IMR-90 (cell line): ENCODE measurements around the gene SDHC. TPM values are rescaled to one million over a fixed set of nuclear protein-coding genes. Genes with fewer than 3 reads are reported as not detected.
A peak's percentile ranks its signal among the peaks of the same experiment; 100 is the strongest.

ENCODE experiments used
- ATAC-seq: fragments of 200-7000 bp; cut with Tn5 transposase; 2 replicates; pipeline ENCODE4 v1.9.1; 2020; ENCODE audit warnings: low read depth, mild to moderate bottlenecking, moderate library complexity
- BruUV-seq: library from RNA; stranded (reverse); fragments of 400-500 nt; replicated peaks from 2 replicates; lab custom pipeline; 2021; lab: Mats Ljungman, UMichigan
- CTCF ChIA-PET: fragments of 300-600 bp; formaldehyde crosslinking; extraction: SDS; loops from one replicate; lab custom pipeline; 2021; ENCODE audit warnings: antibody characterized with exemption; lab: Yijun Ruan, JAX
- POLR2A ChIA-PET: fragments of 300-600 bp; sonication (Branson Sonifier 250); formaldehyde crosslinking; loops from one replicate; lab custom pipeline; 2022; ENCODE audit warnings: antibody characterized with exemption; ENCODE audit not compliant: unreplicated experiment; lab: Charles Lee
- DNase-seq: peaks from one replicate; pipeline ENCODE4 v3.0.0; 2013
- H2AFZ ChIP-seq: replicated peaks from 2 replicates; pipeline ENCODE3; 2013; ENCODE audit warnings: low read length, mild to moderate bottlenecking; ENCODE audit not compliant: poor library complexity
- H2AK5ac ChIP-seq: 2 replicates; pipeline ENCODE4 v1.6.1; 2013; ENCODE audit warnings: low read depth, low read length, inconsistent platforms
- H2AK9ac ChIP-seq: replicated peaks from 2 replicates; pipeline ENCODE3; 2013; ENCODE audit warnings: mild to moderate bottlenecking, low read depth, low read length, moderate library complexity; ENCODE audit not compliant: poor library complexity
- H2BK120ac ChIP-seq: 2 replicates; pipeline ENCODE4 v1.6.1; 2013; ENCODE audit warnings: low read depth, low read length, inconsistent platforms
- H2BK15ac ChIP-seq: 3 replicates; pipeline ENCODE4 v1.6.1; 2013; ENCODE audit warnings: low read depth, low read length, inconsistent platforms
- H2BK20ac ChIP-seq: 2 replicates; pipeline ENCODE4 v1.6.1; 2013; ENCODE audit warnings: low read depth, mild to moderate bottlenecking, inconsistent platforms, low read length, moderate library complexity
- H2BK5ac ChIP-seq: 2 replicates; pipeline ENCODE4 v1.6.1; 2013; ENCODE audit warnings: mild to moderate bottlenecking, low read depth, low read length, inconsistent platforms; ENCODE audit not compliant: poor library complexity, severe bottlenecking
- H3K14ac ChIP-seq: replicated peaks from 2 replicates; pipeline ENCODE4 v1.6.1; 2013; ENCODE audit warnings: low read depth, low read length, inconsistent platforms
- H3K18ac ChIP-seq: 2 replicates; pipeline ENCODE4 v1.6.1; 2013; ENCODE audit warnings: low read depth, low read length, control low read depth
- H3K23ac ChIP-seq: 2 replicates; pipeline ENCODE4 v1.6.1; 2013; ENCODE audit warnings: low read depth, low read length, inconsistent platforms
- H3K27ac ChIP-seq: 2 replicates; pipeline ENCODE4 v1.5.1; 2013; ENCODE audit warnings: mild to moderate bottlenecking, control low read depth, low read length; ENCODE audit not compliant: insufficient read depth
- H3K27me3 ChIP-seq: 2 replicates; pipeline ENCODE4 v1.6.1; 2013; ENCODE audit warnings: low read length; ENCODE audit not compliant: control insufficient read depth, insufficient read depth
- H3K36me3 ChIP-seq: 2 replicates; pipeline ENCODE4 v1.6.1; 2013; ENCODE audit warnings: low read length, mixed read lengths; ENCODE audit not compliant: control insufficient read depth, insufficient read depth
- H3K4ac ChIP-seq: 2 replicates; pipeline ENCODE4 v1.6.1; 2013; ENCODE audit warnings: low read depth, low read length, inconsistent platforms
- H3K4me1 ChIP-seq: 2 replicates; pipeline ENCODE4 v1.6.1; 2013; ENCODE audit warnings: low read length, mixed read lengths; ENCODE audit not compliant: control insufficient read depth, insufficient read depth
- H3K4me2 ChIP-seq: 2 replicates; pipeline ENCODE4 v1.6.1; 2013; ENCODE audit warnings: low read depth, mild to moderate bottlenecking, control low read depth, low read length, moderate library complexity
- H3K4me3 ChIP-seq: 2 replicates; pipeline ENCODE4 v1.5.1; 2013; ENCODE audit warnings: low read depth, mild to moderate bottlenecking, control low read depth, low read length, moderate library complexity; ENCODE audit not compliant: insufficient read depth
- H3K56ac ChIP-seq: 2 replicates; pipeline ENCODE4 v1.6.1; 2013; ENCODE audit warnings: low read length, inconsistent platforms; ENCODE audit not compliant: insufficient read depth; ENCODE audit errors: extremely low read depth
- H3K79me1 ChIP-seq, 2 experiments: 2 replicates each; pipeline ENCODE4 v1.6.1; 2013; ENCODE audit warnings: low read length in 2 of 2, inconsistent platforms in 1 of 2, low read depth in 1 of 2
- H3K9ac ChIP-seq: 2 replicates; pipeline ENCODE4 v1.6.1; 2013; ENCODE audit warnings: low read depth, low read length, control low read depth
- H3K9me1 ChIP-seq: 2 replicates; pipeline ENCODE4 v1.6.1; 2013; ENCODE audit warnings: low read length, inconsistent platforms; ENCODE audit not compliant: insufficient read depth
- H3K9me3 ChIP-seq: 2 replicates; pipeline ENCODE4 v1.6.1; 2013; ENCODE audit warnings: low read length; ENCODE audit not compliant: control insufficient read depth, insufficient read depth
- H4K20me1 ChIP-seq: 2 replicates; pipeline ENCODE4 v1.6.1; 2013; ENCODE audit warnings: low read length, inconsistent platforms; ENCODE audit not compliant: insufficient read depth
- H4K5ac ChIP-seq: 2 replicates; pipeline ENCODE4 v1.6.1; 2013; ENCODE audit warnings: mild to moderate bottlenecking, low read depth, low read length, control low read depth
- H4K8ac ChIP-seq, 2 experiments: 2 replicates each; pipeline ENCODE4 v1.6.1; 2013; ENCODE audit warnings: low read depth in 2 of 2, low read length in 2 of 2, control low read depth in 1 of 2, inconsistent platforms in 1 of 2
- H4K91ac ChIP-seq: 2 replicates; pipeline ENCODE4 v1.6.1; 2013; ENCODE audit warnings: low read depth, low read length, inconsistent platforms; ENCODE audit not compliant: insufficient read depth
- CHD1 ChIP-seq: IDR thresholded peaks from 2 replicates; pipeline ENCODE4 v1.6.1; 2012; ENCODE audit warnings: low read depth, low read length, improper control_type of control experiment
- CTCF ChIP-seq: conservative IDR thresholded peaks from 2 replicates; pipeline ENCODE4 v1.5.1; 2012; ENCODE audit warnings: mild to moderate bottlenecking, low read depth, low read length, improper control_type of control experiment
- ELK1 ChIP-seq: fragments of 150-350 bp; IDR thresholded peaks from 2 replicates; pipeline ENCODE4 v1.6.1; 2016; ENCODE audit warnings: low read depth, mild to moderate bottlenecking, low read length, moderate library complexity, borderline replicate concordance
- FOS ChIP-seq: fragments of 150-350 bp; IDR thresholded peaks from 2 replicates; pipeline ENCODE4 v1.6.1; 2016; ENCODE audit warnings: low read depth, low read length
- MAFK ChIP-seq: IDR thresholded peaks from 2 replicates; pipeline ENCODE4 v1.6.1; 2012; ENCODE audit warnings: low read depth, low read length, improper control_type of control experiment
- MAZ ChIP-seq: IDR thresholded peaks from 2 replicates; pipeline ENCODE4 v1.6.1; 2012; ENCODE audit warnings: low read depth, mild to moderate bottlenecking, low read length, improper control_type of control experiment, moderate library complexity, borderline replicate concordance
- MXI1 ChIP-seq: IDR thresholded peaks from 2 replicates; pipeline ENCODE4 v1.6.1; 2012; ENCODE audit warnings: low read depth, mild to moderate bottlenecking, low read length, moderate library complexity, borderline replicate concordance
- NFE2L2 ChIP-seq: fragments of 150-350 bp; IDR thresholded peaks from 2 replicates; pipeline ENCODE4 v1.6.1; 2016; ENCODE audit warnings: low read depth, mild to moderate bottlenecking, low read length
- POLR2A ChIP-seq: IDR thresholded peaks from 2 replicates; pipeline ENCODE4 v1.6.1; 2012; ENCODE audit warnings: mild to moderate bottlenecking, low read depth, low read length
- RCOR1 ChIP-seq: IDR thresholded peaks from 2 replicates; pipeline ENCODE4 v1.6.1; 2012; ENCODE audit warnings: mild to moderate bottlenecking, low read length, improper control_type of control experiment; ENCODE audit not compliant: insufficient replicate concordance
- RFX5 ChIP-seq: IDR thresholded peaks from 2 replicates; pipeline ENCODE4 v1.8.0; 2012; ENCODE audit warnings: low read depth, mild to moderate bottlenecking, low read length, moderate library complexity
- SMC3 ChIP-seq: fragments of 150-350 bp; IDR thresholded peaks from 2 replicates; pipeline ENCODE4 v1.6.1; 2016; ENCODE audit warnings: low read depth, mild to moderate bottlenecking, antibody characterized with exemption, low read length, moderate library complexity
- USF2 ChIP-seq: fragments of 150-350 bp; IDR thresholded peaks from 2 replicates; pipeline ENCODE4 v1.6.1; 2017; ENCODE audit warnings: mild to moderate bottlenecking, antibody characterized with exemption, low read length, low read depth
- whole genome bisulfite sequencing, 2 experiments: methylation state at CpG; one replicate each; pipeline versions ENCODE4 v1.1.5 to v1.1.7; 2013; ENCODE audit warnings: missing lambda C conversion rate in 2 of 2; ENCODE audit not compliant: insufficient read length in 1 of 2; ENCODE audit errors: extremely low coverage in 2 of 2; 5-methylcytosine and 5-hydroxymethylcytosine counted together
- dilution Hi-C: fragments of 300-500 bp; cut with HindIII; formaldehyde crosslinking; loops from one replicate; pipeline ENCODE4 v1.14.3; 2018; ENCODE audit warnings: low sequenced_read_pairs; ENCODE audit not compliant: unreplicated experiment
- in situ Hi-C: fragments of 300-500 bp; cut with MboI; formaldehyde crosslinking; loops from 3 replicates; pipeline ENCODE4 v1.14.3; 2019; ENCODE audit warnings: low sequenced_read_pairs, inconsistent platforms, mixed read lengths
- intact Hi-C: fragments of 100-400 bp; cut with micrococcal nuclease; formaldehyde crosslinking; loops from 2 replicates; pipeline ENCODE4 v1.10.0; 2022
- polyA plus RNA-seq, 3 experiments: library from polyadenylated mRNA; depleted of rRNA; stranded (reverse); fragments of >200 nt; gene quantifications; 2 replicates each; pipeline ENCODE4 v1.2.3, GENCODE V29; 2012; ENCODE audit warnings: low replicate concordance in 1 of 3
- total RNA-seq: library from RNA; depleted of rRNA; stranded (reverse); fragments of >200 nt; gene quantifications from 2 replicates; pipeline ENCODE4 v1.2.3, GENCODE V29; 2012

The SDHC gene
- total and polyA plus RNA-seq, 2 of the 4 experiments (the other 2 are of a cell fraction), result 158 to 235 TPM

GRCh38 chr1:161273402-161273801, 40.8 kb upstream of the SDHC start:
- no peak overlapping the region; the same call in 1 of the 2 replicates for H3K4me2 ChIP-seq
- no peaks in the 10 kb centered on the region for H3K36me3 ChIP-seq
- no CpG with 5 or more reads among the region's 3 CpGs for WGBS, 2 experiments
- ATAC-seq (peak; percentile 79), DNase-seq (peak; percentile 21)
- no peak for TF ChIP-seq FOS
- no peak for TF ChIP-seq CTCF
- TF ChIP-seq ELK1, result no peak
- no peak for TF ChIP-seq USF2
- no peak for TF ChIP-seq MAFK
- TF ChIP-seq MXI1, result no peak
- TF ChIP-seq MAZ, result no peak
- TF ChIP-seq RFX5, result no peak
- no peak for TF ChIP-seq POLR2A
- no peak for TF ChIP-seq CHD1
- TF ChIP-seq RCOR1, result no peak
- no peak for TF ChIP-seq NFE2L2
- no peak for TF ChIP-seq SMC3
- no peaks in the 10 kb centered on the region for H4K20me1 ChIP-seq
- no peak overlapping the region for H3K27ac ChIP-seq
- H2AFZ ChIP-seq, result no peak overlapping the region
- no peak overlapping the region for H3K14ac ChIP-seq
- H3K27me3 ChIP-seq, result peaks cover 16% of the 10 kb centered on the region
- H3K9me1 ChIP-seq, result no peaks in the 10 kb centered on the region
- H2AK9ac ChIP-seq, result no peak overlapping the region
- H2AK5ac ChIP-seq, result no peak overlapping the region
- 0 out of 2 replicates have a peak, but pooled peaks cover 1% of the 10 kb centered on the region for H3K4me1 ChIP-seq
- no peak overlapping the region for H2BK5ac ChIP-seq
- intact Hi-C loops, result loop anchor here (5.0 kb wide), 1 partner anchor 36 kb away; the partner anchor contains the start of gene NR1I3
- ChIA-PET POLR2A (no interaction called here), CTCF (interaction anchor here (1.0 kb wide), 1 partner anchor 18 kb away, joined by 3 read pairs; no protein-coding TSS in a partner anchor)
- no peak overlapping the region for H4K8ac ChIP-seq
- no peak overlapping the region for H3K23ac ChIP-seq
- H3K56ac ChIP-seq, result no peak overlapping the region
- H4K91ac ChIP-seq, result no peak overlapping the region
- H3K9me3 ChIP-seq, result no peaks in the 10 kb centered on the region
- in situ Hi-C loops, result no loop called here
- H3K9ac ChIP-seq, result no peak overlapping the region
- no TSS peak for BruUV-seq
- no peak overlapping the region for H2BK20ac ChIP-seq
- no peak overlapping the region for H2BK15ac ChIP-seq
- dilution Hi-C loops, result no loop called here
- no peak overlapping the region for H3K4ac ChIP-seq
- no peak overlapping the region for H4K5ac ChIP-seq
- H3K18ac ChIP-seq, result no peak overlapping the region
- H3K4me3 ChIP-seq, result no peak overlapping the region
- H3K79me1 ChIP-seq, result no peaks in the 10 kb centered on the region
- H2BK120ac ChIP-seq, result no peak overlapping the region
